ENCODE data around the gene SYT7. TPM values are rescaled to one million over a fixed set of nuclear protein-coding genes. Genes with fewer than 3 reads are reported as not detected.

SYT7 gene
- total RNA-seq, 1 experiment from 2014 or later = not detected

GRCh38 chr11:61518032-61518795, 62.7 kb downstream of the SYT7 start:
- no peaks in the 10 kb centered on the region for H3K9me2 ChIP-seq (replicated peaks; ENCODE audit: insufficient read depth, low read length)
- H3K4me2 ChIP-seq (ENCODE audit: low read depth, low read length, poor library complexity, severe bottlenecking) = no peak overlapping the region
- H3K79me2 ChIP-seq (ENCODE audit: low read length) = no peaks in the 10 kb centered on the region
- no peaks in the 10 kb centered on the region for H3K36me3 ChIP-seq (ENCODE audit: insufficient read depth, low read length)
- H3K4me1 ChIP-seq (ENCODE audit: low read length) = no peaks in the 10 kb centered on the region; the same call in 1 of the 2 replicates
- no peaks in the 10 kb centered on the region for H3K27me3 ChIP-seq (ENCODE audit: low read length)
- H3K27ac ChIP-seq (ENCODE audit: low read length) = no peak overlapping the region
- no peaks in the 10 kb centered on the region for H3K9me3 ChIP-seq (ENCODE audit: low read length)
- no peak overlapping the region for H2AFZ ChIP-seq (ENCODE audit: low read length)
- H3K9ac ChIP-seq (ENCODE audit: low read length) = no peak overlapping the region
- no peak for DNase-seq
- no peaks in the 10 kb centered on the region for H4K20me1 ChIP-seq (ENCODE audit: insufficient read depth, low read depth, low read length)
- H3K4me3 ChIP-seq (ENCODE audit: low read length) = no peak overlapping the region

GRCh38 chr11:61516675-61517572, 64.0 kb downstream of the SYT7 start:
- Histone ChIP-seq H3K9ac (ENCODE audit: low read length) (no peak overlapping the region), H3K4me1 (ENCODE audit: low read length) (no peaks in the 10 kb centered on the region; the same call in 1 of the 2 replicates), H3K27me3 (ENCODE audit: low read length) (no peaks in the 10 kb centered on the region; the same call in 1 of the 2 replicates), H3K27ac (ENCODE audit: low read length) (no peak overlapping the region), H3K9me3 (ENCODE audit: low read length) (no peaks in the 10 kb centered on the region), H2AFZ (ENCODE audit: low read length) (no peak overlapping the region), H3K36me3 (ENCODE audit: insufficient read depth, low read length) (no peaks in the 10 kb centered on the region), H4K20me1 (ENCODE audit: insufficient read depth, low read depth, low read length) (no peaks in the 10 kb centered on the region), H3K79me2 (ENCODE audit: low read length) (no peaks in the 10 kb centered on the region), H3K9me2 (replicated peaks; ENCODE audit: insufficient read depth, low read length) (no peaks in the 10 kb centered on the region), H3K4me3 (ENCODE audit: low read length) (no peak overlapping the region), H3K4me2 (ENCODE audit: low read depth, low read length, poor library complexity, severe bottlenecking) (no peak overlapping the region)
- DNase-seq = peak; percentile 82

- Histone ChIP-seq H3K9me3 (ENCODE audit: low read length) (no peaks in the 10 kb centered on the region), H3K27me3 (ENCODE audit: low read length) (no peaks in the 10 kb centered on the region; the same call in 1 of the 2 replicates), H3K4me1 (ENCODE audit: low read length) (no peaks in the 10 kb centered on the region; the same call in 1 of the 2 replicates), H3K36me3 (ENCODE audit: insufficient read depth, low read length) (no peaks in the 10 kb centered on the region), H3K27ac (ENCODE audit: low read length) (no peak overlapping the region), H3K9me2 (replicated peaks; ENCODE audit: insufficient read depth, low read length) (no peaks in the 10 kb centered on the region), H3K4me2 (ENCODE audit: low read depth, low read length, poor library complexity, severe bottlenecking) (no peak overlapping the region), H3K79me2 (ENCODE audit: low read length) (no peaks in the 10 kb centered on the region), H4K20me1 (ENCODE audit: insufficient read depth, low read depth, low read length) (no peaks in the 10 kb centered on the region), H3K9ac (ENCODE audit: low read length) (no peak overlapping the region), H2AFZ (ENCODE audit: low read length) (no peak overlapping the region), H3K4me3 (ENCODE audit: low read length) (no peak overlapping the region)
- DNase-seq = no peak
These were observed 64.7 kb downstream of the SYT7 start for GRCh38 chr11:61516191-61516590.

- DNase-seq = no peak
- H3K4me3 ChIP-seq (ENCODE audit: low read length) = no peak overlapping the region
- no peak overlapping the region for H3K4me2 ChIP-seq (ENCODE audit: low read depth, low read length, poor library complexity, severe bottlenecking)
- no peak overlapping the region for H3K9ac ChIP-seq (ENCODE audit: low read length)
- no peaks in the 10 kb centered on the region; the same call in 1 of the 2 replicates for H3K4me1 ChIP-seq (ENCODE audit: low read length)
- H3K27ac ChIP-seq (ENCODE audit: low read length) = no peak overlapping the region
- no peaks in the 10 kb centered on the region for H3K9me2 ChIP-seq (replicated peaks; ENCODE audit: insufficient read depth, low read length)
- no peaks in the 10 kb centered on the region for H3K9me3 ChIP-seq (ENCODE audit: low read length)
- H3K27me3 ChIP-seq (ENCODE audit: low read length) = no peaks in the 10 kb centered on the region; the same call in 1 of the 2 replicates
- H4K20me1 ChIP-seq (ENCODE audit: insufficient read depth, low read depth, low read length) = no peaks in the 10 kb centered on the region
- H2AFZ ChIP-seq (ENCODE audit: low read length) = no peak overlapping the region
- no peaks in the 10 kb centered on the region for H3K36me3 ChIP-seq (ENCODE audit: insufficient read depth, low read length)
- H3K79me2 ChIP-seq (ENCODE audit: low read length) = no peaks in the 10 kb centered on the region
These were observed 65.2 kb downstream of the SYT7 start for GRCh38 chr11:61515686-61516085.

- Histone ChIP-seq H3K4me1 (ENCODE audit: low read length) (peaks cover 7% of the 10 kb centered on the region), H3K9ac (ENCODE audit: low read length) (no peak overlapping the region), H3K4me3 (ENCODE audit: low read length) (no peak overlapping the region), H2AFZ (ENCODE audit: low read length) (no peak overlapping the region), H3K9me3 (ENCODE audit: low read length) (no peaks in the 10 kb centered on the region), H3K9me2 (replicated peaks; ENCODE audit: insufficient read depth, low read length) (no peaks in the 10 kb centered on the region), H3K79me2 (ENCODE audit: low read length) (no peaks in the 10 kb centered on the region), H3K4me2 (ENCODE audit: low read depth, low read length, poor library complexity, severe bottlenecking) (no peak overlapping the region), H3K36me3 (ENCODE audit: insufficient read depth, low read length) (no peaks in the 10 kb centered on the region), H3K27me3 (ENCODE audit: low read length) (no peaks in the 10 kb centered on the region; the same call in 1 of the 2 replicates), H3K27ac (ENCODE audit: low read length) (no peak overlapping the region), H4K20me1 (ENCODE audit: insufficient read depth, low read depth, low read length) (no peaks in the 10 kb centered on the region)
- no peak for DNase-seq
These were observed 66.6 kb downstream of the SYT7 start for GRCh38 chr11:61514050-61514917.

GRCh38 chr11:61513143-61513765, 67.6 kb downstream of the SYT7 start:
- no peaks in the 10 kb centered on the region; the same call in 1 of the 2 replicates for H3K27me3 ChIP-seq (ENCODE audit: low read length)
- DNase-seq = no peak
- H3K36me3 ChIP-seq (ENCODE audit: insufficient read depth, low read length) = no peaks in the 10 kb centered on the region
- H3K9me3 ChIP-seq (ENCODE audit: low read length) = no peaks in the 10 kb centered on the region
- no peaks in the 10 kb centered on the region for H3K79me2 ChIP-seq (ENCODE audit: low read length)
- H3K9me2 ChIP-seq (replicated peaks; ENCODE audit: insufficient read depth, low read length) = no peaks in the 10 kb centered on the region
- H3K4me3 ChIP-seq (ENCODE audit: low read length) = no peak overlapping the region
- no peak overlapping the region for H3K4me2 ChIP-seq (ENCODE audit: low read depth, low read length, poor library complexity, severe bottlenecking)
- no peak overlapping the region for H3K27ac ChIP-seq (ENCODE audit: low read length)
- no peak overlapping the region for H2AFZ ChIP-seq (ENCODE audit: low read length)
- H3K9ac ChIP-seq (ENCODE audit: low read length) = no peak overlapping the region
- peaks cover 13% of the 10 kb centered on the region for H3K4me1 ChIP-seq (ENCODE audit: low read length)
- H4K20me1 ChIP-seq (ENCODE audit: insufficient read depth, low read depth, low read length) = no peaks in the 10 kb centered on the region

- no peak overlapping the region for H3K4me2 ChIP-seq (ENCODE audit: low read depth, low read length, poor library complexity, severe bottlenecking)
- DNase-seq = no peak
- no peaks in the 10 kb centered on the region for H3K9me2 ChIP-seq (replicated peaks; ENCODE audit: insufficient read depth, low read length)
- H2AFZ ChIP-seq (ENCODE audit: low read length) = no peak overlapping the region
- H3K9me3 ChIP-seq (ENCODE audit: low read length) = no peaks in the 10 kb centered on the region
- H3K4me1 ChIP-seq (ENCODE audit: low read length) = peaks cover 15% of the 10 kb centered on the region
- H4K20me1 ChIP-seq (ENCODE audit: insufficient read depth, low read depth, low read length) = no peaks in the 10 kb centered on the region
- H3K36me3 ChIP-seq (ENCODE audit: insufficient read depth, low read length) = no peaks in the 10 kb centered on the region
- H3K9ac ChIP-seq (ENCODE audit: low read length) = no peak overlapping the region
- no peaks in the 10 kb centered on the region for H3K79me2 ChIP-seq (ENCODE audit: low read length)
- no peaks in the 10 kb centered on the region; the same call in 1 of the 2 replicates for H3K27me3 ChIP-seq (ENCODE audit: low read length)
- no peak overlapping the region for H3K27ac ChIP-seq (ENCODE audit: low read length)
- H3K4me3 ChIP-seq (ENCODE audit: low read length) = no peak overlapping the region
These were observed 68.4 kb downstream of the SYT7 start for GRCh38 chr11:61512435-61512834.
